ENCODE measurements around the gene ARL8B. TPM values are rescaled to one million over a fixed set of nuclear protein-coding genes. Genes with fewer than 3 reads are reported as not detected.
"Not testable (repeated sequence)": the region's sequence is repeated elsewhere in the genome, so short reads cannot be mapped to it uniquely, and the experiment has no call there.

ARL8B gene
- total RNA-seq, 1 experiment from 2014 or later: 51.8 TPM

DNA sequence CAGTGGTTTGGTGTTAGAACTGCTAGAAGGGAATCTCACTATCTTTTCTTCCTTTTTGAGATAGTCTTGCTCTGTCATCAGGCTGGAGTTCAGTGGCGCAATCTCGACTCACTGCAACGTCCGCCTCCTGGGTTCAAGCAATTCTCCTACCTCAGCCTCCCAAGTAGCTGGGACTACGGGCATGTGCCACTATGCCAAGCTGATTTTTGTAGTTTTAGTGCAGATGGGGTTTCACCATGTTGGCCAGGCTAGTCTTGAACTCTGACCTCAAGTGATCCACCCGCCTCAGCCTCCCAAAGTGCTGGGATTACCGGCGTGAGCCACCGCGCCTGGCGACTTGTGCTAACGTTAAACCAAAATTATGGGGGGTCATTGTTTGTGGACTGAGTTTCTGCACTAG lies 61.6 kb downstream of the ARL8B start:
- H3K4me1 ChIP-seq (ENCODE audit: control insufficient read depth, insufficient read depth, low read length); H3K27me3 ChIP-seq (ENCODE audit: control insufficient read depth, insufficient read depth, low read length); CTCF ChIA-PET; DNase-seq (ENCODE audit: low read depth, low spot score); POLR2A ChIA-PET; in situ Hi-C loops (cut with HindIII; ENCODE audit: low pct_unique_long_range_greater_than_20kb, low sequenced_read_pairs); ATAC-seq; H3K9me3 ChIP-seq (ENCODE audit: control insufficient read depth, insufficient read depth, low read depth, low read length); H3K4me3 ChIP-seq (ENCODE audit: low read depth in 2 of 2, low read length in 2 of 2); H3K36me3 ChIP-seq (ENCODE audit: control insufficient read depth, insufficient read depth, low read length); BruUV-seq (replicated peaks); H3K27ac ChIP-seq (ENCODE audit: low read length): not testable (repeated sequence)
- intact Hi-C loops (cut with micrococcal nuclease; ENCODE audit: unreplicated experiment): loop anchor here (10.0 kb wide), 1 partner anchor 59 kb away; the partner anchor contains the start of gene ARL8B

DNA sequence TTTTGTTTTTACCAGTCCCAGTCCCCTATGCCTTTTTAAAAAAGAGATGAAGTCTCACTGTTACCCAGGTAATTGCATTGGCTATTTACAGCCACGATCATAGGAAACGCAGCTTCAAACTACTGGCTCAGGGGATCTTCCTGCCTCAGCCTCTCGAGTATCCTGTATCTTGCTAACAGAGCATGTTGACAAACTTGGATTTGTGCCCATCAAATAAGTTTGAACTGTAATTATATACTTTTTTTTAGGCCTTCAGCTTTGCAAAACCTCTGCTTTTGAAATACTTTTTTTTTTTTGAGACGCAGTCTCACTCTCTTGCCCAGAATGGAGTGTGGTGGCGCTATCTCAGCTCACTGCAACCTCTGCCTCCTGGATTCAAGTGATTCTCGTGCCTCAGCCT lies 62.4 kb downstream of the ARL8B start:
- no TSS peak for BruUV-seq (replicated peaks)
- peaks cover 9% of the 10 kb centered on the region for H3K36me3 ChIP-seq (ENCODE audit: control insufficient read depth, insufficient read depth, low read length)
- intact Hi-C loops (cut with micrococcal nuclease; ENCODE audit: unreplicated experiment) (loop anchor here (10.0 kb wide), 1 partner anchor 60 kb away; the partner anchor contains the start of gene ARL8B), in situ Hi-C loops (cut with HindIII; ENCODE audit: low pct_unique_long_range_greater_than_20kb, low sequenced_read_pairs) (no loop called here)
- ChIA-PET CTCF (interaction anchor here (0.6 kb wide), 1 partner anchor 63 kb away, joined by 3 read pairs; no protein-coding TSS in a partner anchor), POLR2A (no interaction called here)
- H3K9me3 ChIP-seq (ENCODE audit: control insufficient read depth, insufficient read depth, low read depth, low read length): no peaks in the 10 kb centered on the region
- H3K4me1 ChIP-seq (ENCODE audit: control insufficient read depth, insufficient read depth, low read length): peaks cover 5% of the 10 kb centered on the region; the same call in 1 of the 2 replicates
- no peak overlapping the region for H3K4me3 ChIP-seq (ENCODE audit: low read depth in 2 of 2, low read length in 2 of 2)
- H3K27ac ChIP-seq (ENCODE audit: low read length): no peak overlapping the region
- no peaks in the 10 kb centered on the region for H3K27me3 ChIP-seq (ENCODE audit: control insufficient read depth, insufficient read depth, low read length)
- no peak for ATAC-seq
- TF ChIP-seq POLR2AphosphoS5 (IDR thresholded peaks at IDR 0.05; ENCODE audit: low read depth, low read length) (no peak), TCF7L2 (IDR thresholded peaks at IDR 0.05; ENCODE audit: low read depth, low read length) (no peak), SIN3A (IDR thresholded peaks at IDR 0.05; ENCODE audit: borderline replicate concordance, insufficient read depth, low read depth, low read length) (no peak)
- TF ChIP-seq, protein P1, sequence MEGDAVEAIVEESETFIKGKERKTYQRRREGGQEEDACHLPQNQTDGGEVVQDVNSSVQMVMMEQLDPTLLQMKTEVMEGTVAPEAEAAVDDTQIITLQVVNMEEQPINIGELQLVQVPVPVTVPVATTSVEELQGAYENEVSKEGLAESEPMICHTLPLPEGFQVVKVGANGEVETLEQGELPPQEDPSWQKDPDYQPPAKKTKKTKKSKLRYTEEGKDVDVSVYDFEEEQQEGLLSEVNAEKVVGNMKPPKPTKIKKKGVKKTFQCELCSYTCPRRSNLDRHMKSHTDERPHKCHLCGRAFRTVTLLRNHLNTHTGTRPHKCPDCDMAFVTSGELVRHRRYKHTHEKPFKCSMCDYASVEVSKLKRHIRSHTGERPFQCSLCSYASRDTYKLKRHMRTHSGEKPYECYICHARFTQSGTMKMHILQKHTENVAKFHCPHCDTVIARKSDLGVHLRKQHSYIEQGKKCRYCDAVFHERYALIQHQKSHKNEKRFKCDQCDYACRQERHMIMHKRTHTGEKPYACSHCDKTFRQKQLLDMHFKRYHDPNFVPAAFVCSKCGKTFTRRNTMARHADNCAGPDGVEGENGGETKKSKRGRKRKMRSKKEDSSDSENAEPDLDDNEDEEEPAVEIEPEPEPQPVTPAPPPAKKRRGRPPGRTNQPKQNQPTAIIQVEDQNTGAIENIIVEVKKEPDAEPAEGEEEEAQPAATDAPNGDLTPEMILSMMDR (IDR thresholded peaks at IDR 0.05): no peak
- TF ChIP-seq, protein P2, sequence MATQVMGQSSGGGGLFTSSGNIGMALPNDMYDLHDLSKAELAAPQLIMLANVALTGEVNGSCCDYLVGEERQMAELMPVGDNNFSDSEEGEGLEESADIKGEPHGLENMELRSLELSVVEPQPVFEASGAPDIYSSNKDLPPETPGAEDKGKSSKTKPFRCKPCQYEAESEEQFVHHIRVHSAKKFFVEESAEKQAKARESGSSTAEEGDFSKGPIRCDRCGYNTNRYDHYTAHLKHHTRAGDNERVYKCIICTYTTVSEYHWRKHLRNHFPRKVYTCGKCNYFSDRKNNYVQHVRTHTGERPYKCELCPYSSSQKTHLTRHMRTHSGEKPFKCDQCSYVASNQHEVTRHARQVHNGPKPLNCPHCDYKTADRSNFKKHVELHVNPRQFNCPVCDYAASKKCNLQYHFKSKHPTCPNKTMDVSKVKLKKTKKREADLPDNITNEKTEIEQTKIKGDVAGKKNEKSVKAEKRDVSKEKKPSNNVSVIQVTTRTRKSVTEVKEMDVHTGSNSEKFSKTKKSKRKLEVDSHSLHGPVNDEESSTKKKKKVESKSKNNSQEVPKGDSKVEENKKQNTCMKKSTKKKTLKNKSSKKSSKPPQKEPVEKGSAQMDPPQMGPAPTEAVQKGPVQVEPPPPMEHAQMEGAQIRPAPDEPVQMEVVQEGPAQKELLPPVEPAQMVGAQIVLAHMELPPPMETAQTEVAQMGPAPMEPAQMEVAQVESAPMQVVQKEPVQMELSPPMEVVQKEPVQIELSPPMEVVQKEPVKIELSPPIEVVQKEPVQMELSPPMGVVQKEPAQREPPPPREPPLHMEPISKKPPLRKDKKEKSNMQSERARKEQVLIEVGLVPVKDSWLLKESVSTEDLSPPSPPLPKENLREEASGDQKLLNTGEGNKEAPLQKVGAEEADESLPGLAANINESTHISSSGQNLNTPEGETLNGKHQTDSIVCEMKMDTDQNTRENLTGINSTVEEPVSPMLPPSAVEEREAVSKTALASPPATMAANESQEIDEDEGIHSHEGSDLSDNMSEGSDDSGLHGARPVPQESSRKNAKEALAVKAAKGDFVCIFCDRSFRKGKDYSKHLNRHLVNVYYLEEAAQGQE (IDR thresholded peaks at IDR 0.05; ENCODE audit: insufficient read depth in 1 of 2, low read depth in 2 of 2, low read length in 1 of 2): no peak
- DNase-seq (ENCODE audit: low read depth, low spot score): no peak

DNA sequence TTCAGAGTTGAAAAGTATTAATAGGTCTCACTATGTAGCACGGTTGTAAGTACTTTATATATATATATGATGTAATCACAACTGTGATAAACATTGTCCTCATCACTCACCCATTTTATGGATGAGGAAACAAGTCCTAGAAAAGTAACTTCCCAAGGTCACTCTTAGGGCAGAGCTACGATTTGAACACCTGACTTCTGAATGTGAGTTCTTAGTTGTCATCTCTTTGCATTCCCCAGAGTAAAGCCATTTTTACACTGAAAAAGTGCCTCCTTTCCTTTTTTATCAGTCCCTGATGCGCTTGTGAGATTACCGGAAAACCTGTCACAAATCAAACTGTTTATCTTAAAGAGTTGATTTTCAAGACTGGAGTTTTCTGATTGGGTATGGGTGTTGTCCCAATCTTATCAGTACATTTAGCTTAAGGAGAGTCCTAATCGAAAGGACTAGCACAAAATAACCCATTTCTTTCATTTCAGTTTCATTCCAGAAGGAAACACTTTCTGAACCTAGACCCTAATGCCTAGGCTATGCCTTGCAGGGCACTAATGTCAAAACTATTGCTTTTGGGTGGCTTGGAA lies 63.1 kb downstream of the ARL8B start:
- Histone ChIP-seq H3K4me1 (ENCODE audit: control insufficient read depth, insufficient read depth, low read length) (peaks cover 7% of the 10 kb centered on the region; the same call in 1 of the 2 replicates), H3K9me3 (ENCODE audit: control insufficient read depth, insufficient read depth, low read depth, low read length) (no peaks in the 10 kb centered on the region), H3K4me3 (ENCODE audit: low read depth in 2 of 2, low read length in 2 of 2) (no peak overlapping the region), H3K36me3 (ENCODE audit: control insufficient read depth, insufficient read depth, low read length) (peaks cover 2% of the 10 kb centered on the region), H3K27ac (ENCODE audit: low read length) (no peak overlapping the region), H3K27me3 (ENCODE audit: control insufficient read depth, insufficient read depth, low read length) (no peaks in the 10 kb centered on the region)
- DNase-seq (ENCODE audit: low read depth, low spot score) (no peak), ATAC-seq (no peak)
- BruUV-seq (replicated peaks): no TSS peak
- intact Hi-C loops (cut with micrococcal nuclease; ENCODE audit: unreplicated experiment) (loop anchor here (10.0 kb wide), 1 partner anchor 60 kb away; the partner anchor contains the start of gene ARL8B), in situ Hi-C loops (cut with HindIII; ENCODE audit: low pct_unique_long_range_greater_than_20kb, low sequenced_read_pairs) (no loop called here)
- ChIA-PET POLR2A (no interaction called here), CTCF (no interaction called here)
- TF ChIP-seq TCF7L2 (IDR thresholded peaks at IDR 0.05; ENCODE audit: low read depth, low read length) (no peak), SIN3A (IDR thresholded peaks at IDR 0.05; ENCODE audit: borderline replicate concordance, insufficient read depth, low read depth, low read length) (no peak), POLR2AphosphoS5 (IDR thresholded peaks at IDR 0.05; ENCODE audit: low read depth, low read length) (no peak)
- TF ChIP-seq, protein P1 (IDR thresholded peaks at IDR 0.05): no peak
- TF ChIP-seq, protein P2 (IDR thresholded peaks at IDR 0.05; ENCODE audit: insufficient read depth in 1 of 2, low read depth in 2 of 2, low read length in 1 of 2): no peak
